OCI-LY1 (cell line): Measurements from ENCODE around the gene AFF2.

Experiments used
- CTCF ChIP-seq: fragments of 200-600 bp; sonication (generic), shearing (Covaris generic); IDR thresholded peaks from 2 replicates; pipeline ENCODE4 v1.5.1; 2017; ENCODE audit warnings: mild to moderate bottlenecking, antibody characterized with exemption, low read length, moderate library complexity, mixed read lengths
- EZH2 ChIP-seq: fragments of 200-600 bp; sonication (generic), shearing (Covaris generic); IDR thresholded peaks from 2 replicates; pipeline ENCODE4 v1.8.0; 2017; ENCODE audit warnings: borderline replicate concordance, mixed run types, mild to moderate bottlenecking, antibody characterized with exemption, low read length, moderate library complexity, mixed read lengths

GRCh38 chrX:148867596-148867995, 367.2 kb downstream of the AFF2 start:
- TF ChIP-seq CTCF (no peak), EZH2 (no peak)
